ENCODE results near the gene EOMES.
A peak's percentile ranks its signal among the peaks of the same experiment; 100 is the strongest.

Gene EOMES

GRCh38 chr3:27695636-27696035, 26.5 kb downstream of the EOMES start:
- in situ Hi-C loops (cut with MboI; ENCODE audit: low pct_unique_long_range_greater_than_20kb, low sequenced_read_pairs), result loop anchor here (25.0 kb wide), 1 partner anchor 383 kb away; no protein-coding TSS in a partner anchor
- no peak for DNase-seq

GRCh38 chr3:27688053-27688452, 34.1 kb downstream of the EOMES start:
- in situ Hi-C loops (cut with MboI; ENCODE audit: low pct_unique_long_range_greater_than_20kb, low sequenced_read_pairs), result loop anchor here (25.0 kb wide), 1 partner anchor 376 kb away; no protein-coding TSS in a partner anchor

DNA sequence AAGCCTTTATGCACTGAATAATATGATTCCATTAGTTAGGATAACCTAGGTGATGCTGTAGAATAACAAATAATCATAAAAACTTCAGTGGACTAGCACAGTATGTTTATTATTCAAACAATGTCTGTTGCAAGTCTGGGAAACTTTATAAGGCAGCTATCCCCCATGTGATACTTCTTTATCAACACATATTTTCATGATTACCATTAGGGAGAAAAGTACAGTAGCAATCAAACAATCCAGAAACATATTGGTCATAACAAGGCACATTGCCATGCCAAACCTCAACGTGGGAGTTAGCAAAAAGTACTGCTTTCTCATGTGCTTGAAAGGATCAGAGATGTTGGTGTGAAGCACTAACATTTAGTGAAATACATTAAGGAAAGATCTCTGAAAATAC, 35.5 kb downstream of the EOMES start:
- DNase-seq, result no peak
- in situ Hi-C loops (cut with MboI; ENCODE audit: low pct_unique_long_range_greater_than_20kb, low sequenced_read_pairs), result loop anchor here (25.0 kb wide), 1 partner anchor 374 kb away; no protein-coding TSS in a partner anchor

More at GRCh38 chr3:27688053-27688452, 34.1 kb downstream of the EOMES start:
- DNase-seq, result no peak

DNA sequence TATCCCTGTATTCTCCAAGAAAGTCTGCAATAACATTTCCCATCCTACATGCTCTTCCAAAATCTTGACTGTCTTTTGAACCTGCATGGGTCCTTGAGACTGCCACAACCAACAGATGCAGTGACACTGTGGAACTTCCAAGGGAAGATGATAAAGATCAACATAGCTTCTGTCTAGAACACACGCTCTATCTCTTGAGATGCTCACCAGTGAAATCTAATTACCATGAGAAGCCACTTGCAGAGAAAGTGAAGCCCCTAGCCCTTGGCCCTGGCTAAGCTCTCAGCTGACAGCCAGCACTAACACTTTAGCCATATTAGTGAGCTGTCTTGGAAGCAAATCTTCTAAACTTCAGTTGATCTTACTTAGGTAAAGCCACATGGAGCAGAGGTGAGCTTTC, 36.6 kb downstream of the EOMES start:
- in situ Hi-C loops (cut with MboI; ENCODE audit: low pct_unique_long_range_greater_than_20kb, low sequenced_read_pairs), result loop anchor here (25.0 kb wide), 1 partner anchor 373 kb away; no protein-coding TSS in a partner anchor
- no peak for DNase-seq

GRCh38 chr3:27684302-27684701, 37.8 kb downstream of the EOMES start:
- no peak for DNase-seq
- in situ Hi-C loops (cut with MboI; ENCODE audit: low pct_unique_long_range_greater_than_20kb, low sequenced_read_pairs), result loop anchor here (25.0 kb wide), 1 partner anchor 372 kb away; no protein-coding TSS in a partner anchor

GRCh38 chr3:27681249-27681748, 40.8 kb downstream of the EOMES start:
- in situ Hi-C loops (cut with MboI; ENCODE audit: low pct_unique_long_range_greater_than_20kb, low sequenced_read_pairs), result loop anchor here (25.0 kb wide), 1 partner anchor 369 kb away; no protein-coding TSS in a partner anchor
- DNase-seq, result peak; percentile 76

DNA sequence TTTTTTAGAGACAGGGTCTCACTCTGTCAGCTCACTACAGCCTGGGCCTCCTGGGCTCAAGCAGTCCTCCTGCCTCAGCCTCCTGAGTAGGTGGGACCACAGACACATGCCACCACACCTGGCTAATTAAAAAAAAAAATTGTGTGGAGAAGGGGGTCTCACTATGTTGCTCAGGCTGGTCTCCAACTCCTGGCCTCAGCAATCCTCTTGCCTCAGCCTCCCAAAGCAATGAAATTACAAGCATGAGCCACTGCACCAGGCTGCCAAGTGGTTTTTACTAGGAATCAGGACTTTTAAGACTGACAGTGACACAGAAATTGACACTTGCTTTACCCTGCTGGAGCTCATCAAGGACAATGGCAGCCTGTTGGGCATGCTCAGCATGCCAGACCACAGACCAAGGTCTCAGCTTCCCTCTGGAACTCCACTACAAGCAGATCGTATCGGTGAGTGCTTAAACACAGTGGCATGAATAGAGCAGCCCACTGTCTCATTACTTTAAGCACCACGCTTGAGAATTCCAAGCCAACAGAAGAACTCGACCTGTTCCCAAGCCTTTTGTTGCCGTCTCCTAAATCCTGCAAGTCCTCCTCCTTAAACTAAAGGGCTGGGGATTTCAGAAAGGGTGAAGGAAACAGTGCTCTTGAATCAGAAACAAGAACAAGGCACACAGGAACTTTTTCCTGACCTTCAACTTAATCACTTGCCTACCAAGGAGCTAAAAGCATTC, 41.4 kb downstream of the EOMES start:
- DNase-seq, result no peak
- in situ Hi-C loops (cut with MboI; ENCODE audit: low pct_unique_long_range_greater_than_20kb, low sequenced_read_pairs), result loop anchor here (25.0 kb wide), 1 partner anchor 368 kb away; no protein-coding TSS in a partner anchor

DNA sequence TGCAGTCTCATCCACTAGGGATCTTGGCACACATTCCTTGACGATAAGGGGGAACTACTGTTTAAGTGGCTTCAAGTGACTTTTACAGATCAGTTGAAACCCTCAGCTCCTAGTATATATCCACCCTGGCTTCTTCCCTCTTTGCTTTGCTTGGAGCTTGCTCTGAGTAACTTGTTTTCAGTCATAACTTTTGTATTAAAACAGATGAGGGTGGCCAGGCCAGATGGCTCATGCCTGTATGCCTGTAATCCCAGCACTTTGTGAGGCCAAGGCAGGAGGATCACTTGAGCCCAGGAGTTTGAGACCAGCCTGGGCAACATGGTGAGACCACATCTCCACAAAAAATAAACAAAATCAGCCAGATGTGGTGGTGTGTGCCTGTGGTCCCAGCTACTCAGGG, 42.4 kb downstream of the EOMES start:
- DNase-seq, result no peak
- in situ Hi-C loops (cut with MboI; ENCODE audit: low pct_unique_long_range_greater_than_20kb, low sequenced_read_pairs), result loop anchor here (25.0 kb wide), 1 partner anchor 367 kb away; no protein-coding TSS in a partner anchor

GRCh38 chr3:27678234-27678633, 43.9 kb downstream of the EOMES start:
- in situ Hi-C loops (cut with MboI; ENCODE audit: low pct_unique_long_range_greater_than_20kb, low sequenced_read_pairs), result loop anchor here (25.0 kb wide), 1 partner anchor 366 kb away; no protein-coding TSS in a partner anchor
- DNase-seq, result no peak

DNA sequence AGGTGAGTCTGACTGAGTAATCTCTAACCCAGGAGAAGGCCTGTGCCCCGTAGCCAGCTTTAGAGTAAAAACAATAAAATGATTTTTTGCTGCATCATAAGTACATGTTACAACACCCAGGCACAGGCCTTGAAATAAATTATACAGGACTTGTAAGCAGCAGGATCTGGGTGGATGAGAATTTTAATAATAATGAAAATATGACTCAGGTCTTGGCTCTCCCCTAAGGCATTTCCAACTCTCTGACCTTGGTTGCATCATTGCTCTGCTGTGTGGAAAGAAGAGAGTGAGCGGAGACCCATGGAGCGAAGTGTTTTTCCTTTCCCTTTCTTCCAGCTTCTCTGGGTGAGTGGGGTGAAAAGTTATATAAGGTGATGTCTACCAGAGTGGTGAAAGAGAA, 44.6 kb downstream of the EOMES start:
- in situ Hi-C loops (cut with MboI; ENCODE audit: low pct_unique_long_range_greater_than_20kb, low sequenced_read_pairs), result loop anchor here (25.0 kb wide), 1 partner anchor 365 kb away; no protein-coding TSS in a partner anchor
- DNase-seq, result no peak

GRCh38 chr3:27675287-27675686, 46.8 kb downstream of the EOMES start:
- in situ Hi-C loops (cut with MboI; ENCODE audit: low pct_unique_long_range_greater_than_20kb, low sequenced_read_pairs), result loop anchor here (25.0 kb wide), 1 partner anchor 363 kb away; no protein-coding TSS in a partner anchor
- no peak for DNase-seq

DNA sequence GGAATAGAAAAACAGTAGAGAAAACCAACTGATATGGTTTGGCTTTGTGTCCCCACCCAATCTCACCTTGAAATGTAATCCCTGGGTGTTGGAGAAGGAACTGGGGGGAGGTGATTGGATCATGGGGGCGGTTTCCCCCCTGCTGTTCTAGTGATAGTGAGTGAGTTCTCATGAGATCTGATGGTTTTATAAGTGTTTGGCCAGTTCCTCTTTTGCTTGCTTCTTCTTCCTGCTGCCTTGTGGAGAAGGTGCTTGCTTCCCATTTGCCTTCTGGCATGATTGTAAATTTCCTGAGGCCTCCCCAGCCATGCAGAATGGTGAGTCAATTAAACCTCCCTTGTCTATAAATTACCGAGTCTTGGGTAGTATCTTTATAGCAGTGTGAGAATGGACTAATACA, 48.4 kb downstream of the EOMES start:
- DNase-seq, result peak; percentile 82
- in situ Hi-C loops (cut with MboI; ENCODE audit: low pct_unique_long_range_greater_than_20kb, low sequenced_read_pairs), result no loop called here

GRCh38 chr3:27671101-27671500, 51.0 kb downstream of the EOMES start:
- in situ Hi-C loops (cut with MboI; ENCODE audit: low pct_unique_long_range_greater_than_20kb, low sequenced_read_pairs), result no loop called here
- no peak for DNase-seq

DNA sequence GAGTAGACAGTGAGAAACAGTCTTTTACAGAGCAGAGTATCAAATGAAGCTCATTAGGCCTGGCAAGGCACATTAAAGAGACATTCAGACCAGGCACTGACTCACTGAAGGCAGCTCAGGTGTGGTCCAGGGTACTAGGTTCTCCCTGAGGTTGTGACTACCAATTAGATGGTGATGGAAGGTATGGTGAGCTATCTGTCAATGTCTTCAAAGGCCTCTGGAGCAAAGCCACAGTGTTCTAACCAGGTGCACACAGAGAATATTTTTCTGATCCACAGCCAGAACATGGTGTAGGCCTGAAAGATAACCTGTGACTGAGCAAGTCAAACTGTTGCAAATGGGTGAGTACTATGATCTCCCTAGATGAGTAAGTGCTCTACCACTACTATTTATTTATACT, 51.5 kb downstream of the EOMES start:
- no peak for DNase-seq
- in situ Hi-C loops (cut with MboI; ENCODE audit: low pct_unique_long_range_greater_than_20kb, low sequenced_read_pairs), result no loop called here

GRCh38 chr3:27669591-27669990, 52.5 kb downstream of the EOMES start:
- in situ Hi-C loops (cut with MboI; ENCODE audit: low pct_unique_long_range_greater_than_20kb, low sequenced_read_pairs), result no loop called here
- no peak for DNase-seq

GRCh38 chr3:27667751-27668150, 54.4 kb downstream of the EOMES start:
- in situ Hi-C loops (cut with MboI; ENCODE audit: low pct_unique_long_range_greater_than_20kb, low sequenced_read_pairs), result no loop called here
- no peak for DNase-seq

DNA sequence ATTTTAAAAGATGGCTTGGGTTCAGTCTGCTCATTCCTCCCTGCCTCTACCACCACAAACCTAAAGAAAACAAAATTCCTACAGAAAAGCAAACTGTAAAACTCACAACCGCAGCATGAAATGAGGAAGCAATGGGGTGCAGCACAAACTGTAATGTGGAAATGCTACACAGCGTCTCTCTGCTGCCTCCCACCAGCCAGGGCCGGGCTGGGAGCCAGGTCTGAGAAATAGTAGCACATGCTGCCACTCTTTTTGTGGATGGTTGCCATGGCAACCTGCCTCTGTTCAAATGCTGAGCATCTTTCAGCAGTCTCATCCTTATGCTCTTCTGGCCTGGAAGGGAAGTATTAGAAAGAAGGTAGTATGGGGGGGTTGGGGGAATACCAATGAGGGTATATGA, 55.4 kb downstream of the EOMES start:
- DNase-seq, result peak; percentile 90
- in situ Hi-C loops (cut with MboI; ENCODE audit: low pct_unique_long_range_greater_than_20kb, low sequenced_read_pairs), result no loop called here

- DNase-seq, result no peak
- in situ Hi-C loops (cut with MboI; ENCODE audit: low pct_unique_long_range_greater_than_20kb, low sequenced_read_pairs), result no loop called here
Measured at GRCh38 chr3:27666272-27666671, 55.9 kb downstream of the EOMES start.

Data from KBM-7 (cell line).